ENCODE data around the gene VPS13C. TPM values are rescaled to one million over a fixed set of nuclear protein-coding genes. Genes with fewer than 3 reads are reported as not detected.

VPS13C gene
- total and polyA plus RNA-seq, 7 donors = 7.1 to 34.1 (median 24.8) TPM

DNA sequence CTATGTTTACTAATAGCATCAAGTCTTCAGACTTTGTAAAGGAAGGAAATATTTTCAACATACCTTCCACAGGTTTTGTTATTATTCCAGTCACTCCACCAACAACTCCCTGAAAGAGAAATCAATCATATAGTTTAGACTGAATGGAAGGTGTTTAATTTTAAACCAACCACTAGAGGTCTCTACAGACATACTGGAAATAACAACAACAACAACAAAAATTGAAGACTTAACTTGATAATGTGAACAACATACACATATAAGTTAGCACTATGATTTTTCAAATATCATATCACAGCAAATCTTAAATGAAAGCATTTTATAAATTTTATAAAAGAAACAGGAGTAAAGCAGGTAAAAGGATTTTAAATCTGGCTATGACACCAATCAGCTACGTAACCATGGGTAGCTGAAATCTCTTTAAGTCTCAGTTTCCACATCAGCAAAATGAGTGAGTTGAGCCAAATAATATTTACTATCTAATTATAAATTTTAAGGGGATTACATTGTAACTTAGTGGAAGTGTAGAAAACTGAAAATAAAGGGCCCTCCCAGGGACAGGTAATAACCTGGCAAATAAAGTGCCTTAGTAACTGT, 188.2 kb downstream of the VPS13C start:
- intact Hi-C loops (cut with DNase I) = loop anchor here (2.0 to 5.0 kb wide), 2 partner anchors 200 to 435 kb away; no protein-coding TSS in a partner anchor

DNA sequence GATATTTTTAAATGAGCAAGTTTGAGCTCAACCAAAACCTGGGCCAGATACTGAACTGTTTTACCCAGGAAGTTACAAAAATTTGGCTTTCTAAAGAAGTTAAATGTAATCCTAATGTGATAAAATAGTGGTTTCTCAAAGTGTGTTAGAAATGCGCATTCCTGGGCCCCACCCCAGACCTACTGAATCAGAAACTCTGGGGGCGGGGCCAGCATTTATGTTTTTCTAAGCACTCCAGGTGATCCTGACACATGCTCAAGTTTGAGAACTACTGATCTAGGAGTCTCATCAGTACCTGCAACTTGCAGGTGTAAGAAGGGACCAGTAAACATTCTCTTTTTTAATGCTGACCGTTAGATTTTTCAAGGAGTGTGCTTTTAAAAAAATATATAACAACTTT, 190.6 kb downstream of the VPS13C start:
- no peak overlapping the region for H3K27ac ChIP-seq
- H3K9me3 ChIP-seq = no peaks in the 10 kb centered on the region
- TF ChIP-seq, protein P1, sequence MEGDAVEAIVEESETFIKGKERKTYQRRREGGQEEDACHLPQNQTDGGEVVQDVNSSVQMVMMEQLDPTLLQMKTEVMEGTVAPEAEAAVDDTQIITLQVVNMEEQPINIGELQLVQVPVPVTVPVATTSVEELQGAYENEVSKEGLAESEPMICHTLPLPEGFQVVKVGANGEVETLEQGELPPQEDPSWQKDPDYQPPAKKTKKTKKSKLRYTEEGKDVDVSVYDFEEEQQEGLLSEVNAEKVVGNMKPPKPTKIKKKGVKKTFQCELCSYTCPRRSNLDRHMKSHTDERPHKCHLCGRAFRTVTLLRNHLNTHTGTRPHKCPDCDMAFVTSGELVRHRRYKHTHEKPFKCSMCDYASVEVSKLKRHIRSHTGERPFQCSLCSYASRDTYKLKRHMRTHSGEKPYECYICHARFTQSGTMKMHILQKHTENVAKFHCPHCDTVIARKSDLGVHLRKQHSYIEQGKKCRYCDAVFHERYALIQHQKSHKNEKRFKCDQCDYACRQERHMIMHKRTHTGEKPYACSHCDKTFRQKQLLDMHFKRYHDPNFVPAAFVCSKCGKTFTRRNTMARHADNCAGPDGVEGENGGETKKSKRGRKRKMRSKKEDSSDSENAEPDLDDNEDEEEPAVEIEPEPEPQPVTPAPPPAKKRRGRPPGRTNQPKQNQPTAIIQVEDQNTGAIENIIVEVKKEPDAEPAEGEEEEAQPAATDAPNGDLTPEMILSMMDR (IDR thresholded peaks at IDR 0.05) = no peak
- no peaks in the 10 kb centered on the region for H3K4me1 ChIP-seq
- ATAC-seq = no peak
- H3K27me3 ChIP-seq (ENCODE audit: insufficient read depth in 3 of 3, low read length in 2 of 3) = no peaks in the 10 kb centered on the region
- intact Hi-C loops (cut with DNase I) = loop anchor here (5.0 kb wide), 1 partner anchor 203 kb away; no protein-coding TSS in a partner anchor
- 93 to 95% (median 94%) methylated on average over 3 of the region's 3 CpGs for WGBS, 3 donors
- no peak overlapping the region for H3K4me3 ChIP-seq
- peaks cover 4 to 78% of the 10 kb centered on the region in 2 donors for H3K36me3 ChIP-seq (ENCODE audit: insufficient read depth in 1 of 2, low read depth in 1 of 2)
- no peak for DNase-seq

More for the DNA sequence above, 188.2 kb downstream of the VPS13C start:
- H3K36me3 ChIP-seq (ENCODE audit: insufficient read depth in 1 of 2, low read depth in 1 of 2) = peaks cover 4 to 98% of the 10 kb centered on the region in 2 donors
- H3K4me1 ChIP-seq = no peaks in the 10 kb centered on the region
- TF ChIP-seq, protein P1 (IDR thresholded peaks at IDR 0.05) = peak; percentile 60
- no peak overlapping the region for H3K4me3 ChIP-seq
- DNase-seq (no peak), ATAC-seq (peak in 2 of 4 donors; percentile 43)
- H3K27ac ChIP-seq = no peak overlapping the region
- H3K27me3 ChIP-seq (ENCODE audit: insufficient read depth in 3 of 3, low read length in 2 of 3) = no peaks in the 10 kb centered on the region
- no peaks in the 10 kb centered on the region for H3K9me3 ChIP-seq
- 96 to 100% (median 97%) methylated on average over 1 of the region's 1 CpG for WGBS, 3 donors

DNA sequence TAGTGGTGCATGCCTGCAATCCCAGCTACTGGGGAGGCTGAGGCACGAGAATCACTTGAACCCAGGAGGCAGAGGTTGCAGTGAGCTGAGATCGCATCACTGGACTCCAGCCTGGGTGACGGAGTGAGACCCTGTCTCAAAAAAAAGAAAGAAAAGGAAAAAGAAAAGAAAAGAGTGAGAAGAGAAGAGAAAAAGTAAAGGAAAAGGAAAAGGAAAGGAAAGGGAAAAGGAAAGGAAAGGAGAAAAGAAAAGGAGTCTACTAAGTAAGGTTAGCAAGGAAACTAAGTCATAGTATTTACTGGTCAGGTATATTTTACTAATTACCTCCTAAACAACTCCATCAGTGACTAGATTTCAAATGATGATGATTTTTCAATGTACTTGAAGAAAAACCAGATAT, 198.3 kb downstream of the VPS13C start:
- intact Hi-C loops (cut with DNase I) = no loop called here
- ATAC-seq (no peak), DNase-seq (no peak)
- no peaks in the 10 kb centered on the region for H3K9me3 ChIP-seq
- peaks cover 0 to 25% of the 10 kb centered on the region in 2 donors for H3K36me3 ChIP-seq (ENCODE audit: insufficient read depth in 1 of 2, low read depth in 1 of 2)
- H3K27ac ChIP-seq = no peak overlapping the region
- no peaks in the 10 kb centered on the region for H3K27me3 ChIP-seq (ENCODE audit: insufficient read depth in 3 of 3, low read length in 2 of 3)
- H3K4me3 ChIP-seq = no peak overlapping the region
- no peaks in the 10 kb centered on the region for H3K4me1 ChIP-seq
- 98 to 99% (median 99%) methylated on average over 3 of the region's 3 CpGs for WGBS, 3 donors
- TF ChIP-seq, protein P1 (IDR thresholded peaks at IDR 0.05) = no peak

DNA sequence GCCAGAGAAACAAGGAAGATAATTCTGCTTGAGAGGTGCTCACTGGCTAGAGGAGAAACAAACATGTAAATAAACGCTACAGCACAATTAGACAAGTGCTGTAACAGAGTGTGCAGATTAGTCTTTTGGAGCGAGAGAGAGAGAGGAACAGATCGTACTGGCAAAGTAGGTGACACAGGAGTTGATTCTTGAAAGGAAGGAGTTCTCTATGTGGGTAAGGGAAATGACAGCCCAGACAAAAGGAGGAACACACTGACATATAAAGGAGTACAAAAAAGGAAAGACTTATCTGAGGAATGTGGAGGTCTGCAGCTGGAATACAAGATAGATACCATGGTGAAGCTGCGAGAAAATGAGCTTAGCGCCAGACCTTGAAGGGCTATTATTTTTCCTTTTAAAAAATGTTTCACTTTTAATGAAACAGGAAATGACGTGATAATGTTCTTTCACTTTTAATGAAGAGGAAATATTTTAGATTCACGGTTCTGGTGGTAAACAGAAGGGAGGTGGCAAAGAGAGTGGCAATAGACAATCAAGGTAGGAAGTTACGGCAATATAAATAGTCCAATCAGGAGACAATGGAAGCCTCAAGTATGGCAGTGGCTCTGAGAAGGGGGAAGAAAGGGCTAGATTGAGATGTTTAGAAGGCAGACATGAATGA, 202.9 kb downstream of the VPS13C start:
- no peaks in the 10 kb centered on the region for H3K9me3 ChIP-seq
- H3K4me1 ChIP-seq = no peaks in the 10 kb centered on the region
- TF ChIP-seq, protein P1 (IDR thresholded peaks at IDR 0.05) = no peak
- 76 to 83% (median 78%) methylated on average over 8 of the region's 8 CpGs for WGBS, 3 donors
- peak overlapping the region; percentile 35 for H3K4me3 ChIP-seq
- DNase-seq (no peak), ATAC-seq (no peak)
- H3K27me3 ChIP-seq (ENCODE audit: insufficient read depth in 3 of 3, low read length in 2 of 3) = no peaks in the 10 kb centered on the region
- H3K27ac ChIP-seq = no peak overlapping the region
- intact Hi-C loops (cut with DNase I) = no loop called here
- H3K36me3 ChIP-seq (ENCODE audit: insufficient read depth in 1 of 2, low read depth in 1 of 2) = peaks cover 0 to 28% of the 10 kb centered on the region in 2 donors

Data from psoas muscle (tissue), 8 donors.